Renal pelvis (tissue), 4 donors: ENCODE results near the gene SNAPC1. TPM values are rescaled to one million over a fixed set of nuclear protein-coding genes. Genes with fewer than 3 reads are reported as not detected.

Experiments
- DNase-seq: peaks from one replicate; pipeline ENCODE4 v3.0.0-alpha.2; 2013
- polyA plus RNA-seq, 3 donors: library from polyadenylated mRNA; unstranded; fragments of 120-200 nt; gene quantifications; one replicate each; pipeline ENCODE4 v1.2.1, GENCODE V29; 2013; ENCODE audit not compliant: insufficient read length in 3 of 3

Gene SNAPC1
- polyA plus RNA-seq, 3 donors = 10.7 to 12.1 (median 11.6) TPM

DNA sequence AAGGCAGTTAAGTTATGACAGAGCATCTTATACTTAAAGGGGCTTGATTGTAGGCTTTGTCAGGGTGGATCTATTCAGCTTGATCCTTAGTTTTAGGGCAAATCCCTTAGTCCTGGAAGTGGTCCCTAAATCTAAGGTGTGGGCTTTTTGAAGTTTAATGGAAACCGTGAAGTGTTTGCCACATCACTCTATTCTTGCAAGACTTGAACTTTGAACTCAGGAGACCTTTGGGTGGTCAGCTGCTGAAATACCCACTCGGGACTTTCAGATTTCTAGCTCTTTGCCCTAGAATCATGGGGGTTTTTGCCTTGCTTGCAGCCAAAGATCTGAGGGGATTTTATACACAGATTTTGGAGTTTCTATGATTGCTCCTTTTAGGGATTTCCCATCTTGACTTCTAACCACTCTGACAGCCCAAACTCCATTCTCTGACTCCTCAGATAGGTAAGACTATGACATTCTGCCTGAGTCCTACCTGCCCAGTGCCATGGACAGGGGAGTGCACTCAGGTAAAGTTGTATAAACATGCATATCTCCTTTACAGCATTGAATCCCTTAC is 39.9 kb downstream of the SNAPC1 start:
- DNase-seq = no peak

DNA sequence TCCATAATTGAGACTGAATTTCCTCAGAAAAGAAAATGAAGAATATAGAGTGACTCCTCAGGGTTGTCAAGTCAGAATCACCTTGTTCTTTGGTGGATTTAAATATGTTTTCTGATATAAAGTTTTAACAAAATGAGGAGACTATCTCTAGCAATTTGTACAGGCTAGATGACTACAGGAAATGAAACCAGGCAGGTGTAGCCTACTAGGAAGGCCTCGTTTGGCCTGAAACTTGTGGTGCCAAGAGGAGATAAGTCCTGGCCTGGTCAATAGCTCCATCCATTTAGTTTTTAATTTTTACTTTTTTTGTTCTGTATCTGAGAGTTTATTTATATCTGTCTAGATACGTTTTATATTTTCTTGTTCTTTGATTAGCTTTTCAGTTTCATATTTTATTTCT is 41.5 kb downstream of the SNAPC1 start:
- no peak for DNase-seq

- no peak for DNase-seq
Observed at GRCh38 chr14:61805451-61805850, 43.2 kb downstream of the SNAPC1 start.

- DNase-seq = no peak
Observed at GRCh38 chr14:61811882-61812346, 49.7 kb downstream of the SNAPC1 start.

DNA sequence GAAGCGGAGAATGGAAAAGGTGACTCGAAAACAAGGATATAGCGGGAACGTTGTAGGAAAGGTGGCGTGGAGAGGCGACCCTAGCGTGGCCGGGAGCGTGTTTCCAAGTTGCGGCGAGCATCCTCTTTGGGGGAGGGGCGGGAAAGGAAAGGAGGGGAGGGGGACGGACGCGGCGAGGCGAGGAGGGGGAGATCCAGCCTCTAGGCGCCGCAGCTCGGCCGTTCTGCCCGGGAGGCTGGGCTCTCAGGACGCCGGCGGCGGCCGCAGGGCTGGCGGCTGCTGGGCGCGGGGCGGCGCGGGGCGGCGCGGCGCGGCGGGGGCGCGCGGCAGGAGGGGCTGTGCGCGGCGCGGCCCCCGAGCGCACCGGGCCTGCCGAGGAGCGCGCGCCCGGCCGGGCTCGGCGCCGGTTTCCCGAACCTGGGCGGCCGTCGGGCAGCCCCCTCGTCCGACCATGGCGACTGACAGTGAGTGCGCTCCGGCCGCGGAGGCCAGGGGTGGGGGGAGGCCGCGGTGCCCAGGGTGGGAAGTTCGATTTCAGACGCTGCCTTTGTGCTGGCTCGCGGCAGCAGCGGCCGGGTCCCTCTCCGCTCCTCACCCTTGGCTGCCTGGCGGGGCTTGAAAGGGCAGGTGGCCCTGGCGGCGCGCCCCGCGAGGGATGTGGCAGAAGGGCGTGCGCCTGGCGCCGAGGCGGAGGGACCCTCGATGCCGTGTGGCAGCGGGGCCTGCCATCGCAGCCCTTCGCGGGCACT is 50.3 kb downstream of the SNAPC1 start, which contains the start of gene SYT16:
TSS of gene SYT16 (plus strand) at position 357 of the 749 bp plus-strand sequence.
- no peak for DNase-seq

- DNase-seq = no peak
Observed at GRCh38 chr14:61813096-61813606, 50.9 kb downstream of the SNAPC1 start.

- no peak for DNase-seq
Observed at GRCh38 chr14:61822458-61822857, 60.2 kb downstream of the SNAPC1 start.

DNA sequence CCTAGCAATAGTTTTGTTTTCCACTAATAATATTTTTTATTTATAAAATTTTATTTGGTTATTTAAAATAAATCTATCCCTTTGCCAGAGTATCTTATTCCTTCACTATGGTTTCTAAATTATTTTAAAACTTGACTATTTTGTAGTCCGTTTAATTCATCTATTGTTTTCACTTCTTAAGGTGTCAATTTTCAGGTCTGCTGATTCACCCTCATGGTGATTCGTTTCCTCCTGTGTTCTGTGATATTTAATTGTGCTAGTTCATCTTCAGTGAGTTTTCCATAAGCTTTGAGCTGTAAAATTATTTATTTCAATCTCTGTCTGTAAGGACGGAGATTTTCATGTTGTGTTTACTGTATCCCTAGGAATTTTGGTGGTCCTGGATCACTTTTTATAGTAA is 70.6 kb downstream of the SNAPC1 start:
- no peak for DNase-seq

DNA sequence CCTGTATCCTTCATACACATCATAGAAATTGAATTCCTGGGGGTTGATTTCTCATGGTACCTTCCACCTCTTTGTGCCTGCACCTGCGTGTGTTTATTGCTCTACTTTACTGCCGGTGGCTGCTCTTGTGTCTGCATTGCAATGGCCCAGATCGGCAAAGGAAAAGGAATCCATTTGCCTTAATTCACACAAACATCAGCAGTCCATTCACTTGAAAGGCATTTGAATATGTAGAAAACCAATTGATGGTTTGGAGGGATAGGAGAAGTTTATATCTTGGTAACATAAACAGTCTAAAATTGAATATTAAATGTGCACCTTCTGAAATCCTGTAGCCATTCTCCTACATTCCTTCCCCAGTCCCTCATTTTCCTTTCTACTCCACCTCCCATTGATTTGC is 74.0 kb downstream of the SNAPC1 start:
- no peak for DNase-seq

- DNase-seq = no peak
Observed at GRCh38 chr14:61836807-61837206, 74.6 kb downstream of the SNAPC1 start.

GRCh38 chr14:61837336-61838229 is 75.4 kb downstream of the SNAPC1 start:
- DNase-seq = peak; percentile 74

- DNase-seq = no peak
Observed at GRCh38 chr14:61838661-61839245, 76.5 kb downstream of the SNAPC1 start.

DNA sequence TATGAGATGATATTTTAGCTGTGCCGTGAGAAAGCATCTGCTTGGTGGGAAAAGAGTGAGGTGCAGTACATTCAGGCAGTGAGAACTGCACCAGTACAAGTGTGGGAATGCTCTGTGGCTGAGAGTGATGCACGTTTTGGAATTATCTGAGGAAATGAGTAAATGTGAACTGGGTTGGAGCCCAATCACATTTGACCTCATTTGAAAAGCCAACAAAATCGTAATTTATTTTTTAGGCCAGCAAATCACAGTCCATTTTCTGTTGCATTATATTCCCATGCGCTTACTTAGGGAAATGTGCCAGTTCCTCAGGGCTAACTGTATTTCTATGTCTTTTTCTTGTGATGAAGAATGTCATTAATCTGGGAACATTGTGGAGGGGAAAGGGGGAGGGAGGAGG is 77.3 kb downstream of the SNAPC1 start:
- DNase-seq = no peak

DNA sequence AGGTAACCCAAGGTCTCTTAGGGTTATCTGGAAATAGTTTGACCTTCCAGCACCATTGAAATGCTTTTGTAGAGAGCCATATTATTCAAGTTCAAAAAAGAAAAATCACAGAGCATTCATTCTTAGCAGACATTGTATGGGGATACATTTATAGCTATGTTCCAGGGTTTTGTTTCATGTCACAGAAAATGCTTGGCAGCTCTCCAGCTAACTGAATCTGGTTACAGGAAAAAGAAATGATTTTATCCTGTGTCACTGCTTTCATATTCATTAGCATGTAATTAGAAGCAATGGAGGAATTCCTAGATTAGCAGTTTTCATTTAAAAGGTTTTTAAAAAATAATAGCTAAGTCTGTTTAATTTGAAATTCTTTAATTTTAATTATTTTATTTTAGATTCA is 78.9 kb downstream of the SNAPC1 start:
- DNase-seq = peak; percentile 34

Other genes with a start within 250 kb of the SNAPC1 start
- gene HIF1A, start 66.9 kb upstream of the SNAPC1 start, polyA plus RNA-seq = 100 to 1,000 TPM; 132 to 184 (median 150) TPM
- gene SYT16, start 50.3 kb downstream of the SNAPC1 start, polyA plus RNA-seq = 1 to 10 TPM; 1.2 to 1.6 (median 1.3) TPM